ENCODE measurements around the gene LCE2D. TPM values are rescaled to one million over a fixed set of nuclear protein-coding genes. Genes with fewer than 3 reads are reported as not detected.

Gene LCE2D
- total RNA-seq, 1 experiment from 2014 or later, result not detected

DNA sequence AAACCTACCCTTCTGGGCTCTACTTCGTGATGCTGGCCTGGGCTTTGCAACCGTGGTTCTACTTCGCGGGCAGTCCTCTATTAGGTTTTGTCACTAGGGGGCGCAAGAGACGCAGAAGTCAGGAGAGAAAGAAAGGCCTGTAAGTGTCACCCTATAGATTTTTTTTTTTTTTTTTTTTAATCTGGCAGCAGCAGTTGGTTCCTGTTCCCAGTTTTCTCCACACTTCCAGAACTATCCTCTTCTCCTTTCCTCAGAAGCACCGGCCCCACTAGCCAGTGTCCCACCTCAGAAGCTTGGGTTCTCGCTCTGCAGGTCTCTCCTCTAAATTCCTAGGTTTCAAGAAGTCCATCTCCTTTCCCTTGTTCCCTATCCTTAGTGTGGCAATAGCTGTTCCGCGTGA, 9.1 kb upstream of the LCE2D start:
- H3K9me3 ChIP-seq (ENCODE audit: control insufficient read depth, low read depth, low read length), result peaks cover 76% of the 10 kb centered on the region
- peaks cover 89 to 94% of the 10 kb centered on the region in 2 experiments for H3K9me3 Mint-ChIP-seq
- DNase-seq, result peak; percentile 34

More for the DNA sequence above, 9.1 kb upstream of the LCE2D start:
- no peaks in the 10 kb centered on the region for H3K79me2 ChIP-seq (ENCODE audit: insufficient read depth, low read length)
- H3T11ph ChIP-seq (ENCODE audit: low read length), result no peak overlapping the region
- peak; percentile 59 for TF ChIP-seq CTCF (conservative IDR thresholded peaks at IDR 0.05)
- H3K23ac ChIP-seq (ENCODE audit: insufficient read length, low read depth, low read length), result no peak overlapping the region
- no peak overlapping the region for H4K5ac ChIP-seq (ENCODE audit: insufficient read length, low read depth, low read length)
- H3K18ac ChIP-seq (ENCODE audit: insufficient read length, low read depth, low read length), result no peak overlapping the region
- H4K20me1 ChIP-seq (ENCODE audit: control insufficient read depth, insufficient read depth, insufficient read length), result no peaks in the 10 kb centered on the region
- no peak overlapping the region for H4K8ac ChIP-seq (replicated peaks; ENCODE audit: insufficient read length, low read depth, low read length)
- H3K4ac ChIP-seq (ENCODE audit: low read depth, low read length), result no peak overlapping the region
- no peak overlapping the region for H2BK20ac ChIP-seq (ENCODE audit: low read depth, low read length, poor library complexity, severe bottlenecking)
- H3K4me3 Mint-ChIP-seq, result no peak overlapping the region
- H2AFZ ChIP-seq (ENCODE audit: low read length), result no peak overlapping the region
- no peaks in the 10 kb centered on the region for H3K27me3 ChIP-seq (ENCODE audit: insufficient read depth, low read length)
- H2BK15ac ChIP-seq (ENCODE audit: low read depth, low read length), result no peak overlapping the region
- no peak overlapping the region for H2AK5ac ChIP-seq (ENCODE audit: insufficient read length, low read length)
- no peaks in the 10 kb centered on the region for H3K23me2 ChIP-seq (ENCODE audit: insufficient read length, low read depth, low read length, poor library complexity, severe bottlenecking)
- no peaks in the 10 kb centered on the region for H3K4me1 ChIP-seq (ENCODE audit: insufficient read depth, low read length)
- H3K56ac ChIP-seq (ENCODE audit: insufficient read length, low read depth, low read length), result no peak overlapping the region
- H3K27ac Mint-ChIP-seq, result no peak overlapping the region
- no peak overlapping the region for H3K4me2 ChIP-seq (ENCODE audit: insufficient read depth, insufficient read length, low read length)
- peaks cover 0 to 19% (median 9%) of the 10 kb centered on the region in 3 experiments; a peak in 5 of 7 replicates for H3K36me3 Mint-ChIP-seq (ENCODE audit: insufficient read depth in 1 of 3, low read depth in 3 of 3)
- no peaks in the 10 kb centered on the region; the same call in 1 of the 2 replicates for H3K27me3 Mint-ChIP-seq (ENCODE audit: low read depth)
- H2BK5ac ChIP-seq (ENCODE audit: insufficient read length, low read length), result no peak overlapping the region
- no peaks in the 10 kb centered on the region for H3K4me1 Mint-ChIP-seq
- H3K9ac ChIP-seq (ENCODE audit: extremely low read depth, insufficient read length, low read length), result no peak overlapping the region
- H3K79me1 ChIP-seq (ENCODE audit: insufficient read depth, low read depth, low read length, poor library complexity, severe bottlenecking), result no peaks in the 10 kb centered on the region
- WGBS (ENCODE audit: extremely low coverage, insufficient read length, low lambda C conversion rate), result no CpG with 5 or more reads among the region's 10 CpGs
- H3K27ac ChIP-seq (ENCODE audit: insufficient read length, low read depth, low read length), result no peak overlapping the region
- no peak overlapping the region for H3K14ac ChIP-seq (ENCODE audit: insufficient read depth, low read length)
- no peak overlapping the region for H2BK120ac ChIP-seq (ENCODE audit: low read depth, low read length, poor library complexity, severe bottlenecking)
- H4K91ac ChIP-seq (ENCODE audit: insufficient read length, low read depth, low read length), result no peak overlapping the region
- H2BK12ac ChIP-seq (ENCODE audit: insufficient read length, low read depth, low read length), result no peak overlapping the region

Data from H9 (cell line).